OCI-LY7 (cell line): ENCODE results near the gene ANGPTL4. TPM values are rescaled to one million over a fixed set of nuclear protein-coding genes. Genes with fewer than 3 reads are reported as not detected.

Experiments
- BruUV-seq: library from RNA; stranded (reverse); fragments of 400-500 nt; replicated peaks from 2 replicates; lab custom pipeline; 2021; lab: Mats Ljungman, UMichigan
- CTCF ChIA-PET: fragments of 300-600 bp; sonication (Branson Sonifier 250); formaldehyde crosslinking; loops from one replicate; lab custom pipeline; 2022; ENCODE audit warnings: antibody characterized with exemption; ENCODE audit not compliant: unreplicated experiment; lab: Charles Lee
- POLR2A ChIA-PET: fragments of 300-600 bp; sonication (Branson Sonifier 250); formaldehyde crosslinking; loops from one replicate; lab custom pipeline; 2022; ENCODE audit warnings: antibody characterized with exemption; lab: Charles Lee
- DNase-seq: peaks from one replicate; pipeline ENCODE4 v3.0.0-alpha.2; 2015; ENCODE audit warnings: low spot score
- H2AFZ ChIP-seq: fragments of 200-600 bp; sonication (generic), shearing (Covaris generic); 2 replicates; pipeline ENCODE4 v1.6.1; 2014; ENCODE audit warnings: mild to moderate bottlenecking, antibody characterized with exemption, low read length, moderate library complexity
- H3K27ac ChIP-seq: fragments of 200-600 bp; sonication (generic); 2 replicates; pipeline ENCODE4 v1.5.1; 2014; ENCODE audit warnings: mixed run types, low read depth, mild to moderate bottlenecking, moderate library complexity, low read length, inconsistent platforms; ENCODE audit not compliant: poor library complexity, severe bottlenecking
- H3K36me3 ChIP-seq: fragments of 200-600 bp; sonication (generic); 2 replicates; pipeline ENCODE4 v1.6.1; 2014; ENCODE audit warnings: mild to moderate bottlenecking, antibody characterized with exemption, low read length, moderate library complexity, mixed read lengths; ENCODE audit not compliant: insufficient read depth
- H3K4me1 ChIP-seq: fragments of 200-600 bp; sonication (generic); 2 replicates; pipeline ENCODE4 v1.5.1; 2014; ENCODE audit warnings: mild to moderate bottlenecking, low read length; ENCODE audit not compliant: insufficient read depth, poor library complexity, severe bottlenecking
- H3K4me2 ChIP-seq: fragments of 200-600 bp; sonication (generic); 2 replicates; pipeline ENCODE4 v1.6.1; 2014; ENCODE audit warnings: mild to moderate bottlenecking, low read length
- H3K4me3 ChIP-seq: fragments of 200-600 bp; sonication (generic); 2 replicates; pipeline ENCODE4 v1.5.1; 2014; ENCODE audit warnings: mild to moderate bottlenecking, low read depth, low read length; ENCODE audit not compliant: poor library complexity, severe bottlenecking
- H3K79me2 ChIP-seq: fragments of 200-600 bp; sonication (generic); 2 replicates; pipeline ENCODE4 v1.6.1; 2016; ENCODE audit warnings: low read depth, mild to moderate bottlenecking, low read length, moderate library complexity, mixed read lengths; ENCODE audit not compliant: insufficient read depth
- H3K9me2 ChIP-seq: fragments of 200-600 bp; sonication (generic); 2 replicates; pipeline ENCODE4 v1.6.1; 2016; ENCODE audit warnings: mild to moderate bottlenecking, low read length, mixed read lengths; ENCODE audit not compliant: insufficient read depth
- H3K9me3 ChIP-seq: fragments of 200-600 bp; sonication (generic); 2 replicates; pipeline ENCODE4 v1.6.1; 2014; ENCODE audit warnings: mild to moderate bottlenecking, mixed run types, low read length, mixed read lengths
- H4K20me1 ChIP-seq: fragments of 200-600 bp; sonication (generic); 2 replicates; pipeline ENCODE4 v1.6.1; 2014; ENCODE audit warnings: mild to moderate bottlenecking, antibody characterized with exemption, low read length, moderate library complexity, mixed read lengths; ENCODE audit not compliant: insufficient read depth
- CTCF ChIP-seq: fragments of 200-600 bp; sonication (generic); conservative IDR thresholded peaks from 2 replicates; pipeline ENCODE4 v1.5.1; 2014; ENCODE audit warnings: mild to moderate bottlenecking, antibody characterized with exemption, low read length, moderate library complexity, mixed read lengths
- EZH2phosphoT487 ChIP-seq: fragments of 200-600 bp; sonication (generic); IDR thresholded peaks from 2 replicates; pipeline ENCODE4 v1.6.1; 2018; ENCODE audit warnings: low read depth, borderline replicate concordance, mild to moderate bottlenecking, mixed run types, antibody characterized with exemption, low read length, moderate library complexity, mixed read lengths
- intact Hi-C: fragments of 100-400 bp; cut with micrococcal nuclease; formaldehyde crosslinking; loops from one replicate; pipeline ENCODE4 v1.10.0; 2022; ENCODE audit not compliant: unreplicated experiment
- total RNA-seq, 2 experiments: library from RNA; depleted of rRNA in 1 of 2; stranded (reverse); fragments of >200 nt in 1 of 2; shearing (Covaris generic) in 1 of 2; gene quantifications; 2 replicates each; pipeline ENCODE4 v1.2.3, GENCODE V29; 2014 to 2022

The ANGPTL4 gene
- total RNA-seq, 2 experiments from 2014 or later = not detected

- intact Hi-C loops = no loop called here
- Histone ChIP-seq H3K4me2 (no peak overlapping the region), H3K9me3 (no peaks in the 10 kb centered on the region), H3K9me2 (no peaks in the 10 kb centered on the region), H3K4me1 (no peaks in the 10 kb centered on the region), H2AFZ (no peak overlapping the region), H3K27ac (no peak overlapping the region), H3K4me3 (no peak overlapping the region), H3K79me2 (no peaks in the 10 kb centered on the region), H4K20me1 (no peaks in the 10 kb centered on the region), H3K36me3 (no peaks in the 10 kb centered on the region)
- no peak for DNase-seq
- BruUV-seq = no TSS peak
- no peak for TF ChIP-seq EZH2phosphoT487
- no peak for TF ChIP-seq CTCF
- CTCF ChIA-PET = no interaction called here
- POLR2A ChIA-PET = no interaction called here
Observed at GRCh38 chr19:8334458-8335342, 29.3 kb upstream of the ANGPTL4 start.

DNA sequence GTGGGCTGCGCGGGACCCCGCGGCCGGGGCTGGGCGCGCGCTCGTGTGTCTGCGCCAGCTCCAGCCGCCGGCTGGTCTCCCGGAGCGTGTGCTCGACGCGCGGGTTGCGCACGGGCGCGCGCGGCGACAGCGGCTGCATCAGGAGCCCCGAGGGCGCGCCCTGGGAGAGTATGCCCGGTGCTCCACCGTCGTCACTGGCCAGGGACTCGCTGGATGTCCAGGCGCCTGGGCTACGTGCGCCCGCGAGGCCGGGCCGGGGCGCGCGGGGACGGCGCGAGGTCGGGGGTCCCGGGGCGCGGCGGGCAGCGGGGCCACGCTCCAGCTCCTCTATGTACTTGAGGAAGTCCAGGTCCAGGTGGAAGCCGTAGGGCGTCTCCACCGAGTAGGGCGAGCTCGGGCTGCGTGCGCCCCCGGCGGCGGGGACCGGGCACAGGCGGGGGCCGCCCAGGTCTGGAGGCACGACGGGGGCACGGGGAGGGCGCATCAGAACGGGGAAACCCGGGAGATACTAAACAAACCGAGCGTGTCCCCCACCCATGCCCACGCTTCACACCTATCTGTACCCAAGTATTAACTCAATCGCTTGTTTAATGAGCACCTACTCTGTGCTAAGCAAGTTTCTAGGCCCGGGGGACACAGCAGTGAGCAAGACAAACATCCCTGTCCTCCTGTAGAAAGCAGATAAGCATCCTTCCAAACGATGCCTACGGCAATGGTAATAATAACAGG lies 28.4 kb upstream of the ANGPTL4 start:
- Histone ChIP-seq H4K20me1 (no peaks in the 10 kb centered on the region), H3K27ac (no peak overlapping the region), H3K79me2 (no peaks in the 10 kb centered on the region), H3K4me3 (no peak overlapping the region), H3K4me1 (no peaks in the 10 kb centered on the region), H3K9me2 (no peaks in the 10 kb centered on the region), H3K9me3 (no peaks in the 10 kb centered on the region), H3K4me2 (no peak overlapping the region), H3K36me3 (no peaks in the 10 kb centered on the region), H2AFZ (no peak overlapping the region)
- DNase-seq = no peak
- intact Hi-C loops = no loop called here
- BruUV-seq = no TSS peak
- POLR2A ChIA-PET = interaction anchor here (0.5 kb wide), 1 partner anchor 85 kb away, joined by 3 read pairs; no protein-coding TSS in a partner anchor
- no peak for TF ChIP-seq EZH2phosphoT487
- TF ChIP-seq CTCF = no peak
- CTCF ChIA-PET = no interaction called here
